ENCODE data around the gene UVRAG.

DNA sequence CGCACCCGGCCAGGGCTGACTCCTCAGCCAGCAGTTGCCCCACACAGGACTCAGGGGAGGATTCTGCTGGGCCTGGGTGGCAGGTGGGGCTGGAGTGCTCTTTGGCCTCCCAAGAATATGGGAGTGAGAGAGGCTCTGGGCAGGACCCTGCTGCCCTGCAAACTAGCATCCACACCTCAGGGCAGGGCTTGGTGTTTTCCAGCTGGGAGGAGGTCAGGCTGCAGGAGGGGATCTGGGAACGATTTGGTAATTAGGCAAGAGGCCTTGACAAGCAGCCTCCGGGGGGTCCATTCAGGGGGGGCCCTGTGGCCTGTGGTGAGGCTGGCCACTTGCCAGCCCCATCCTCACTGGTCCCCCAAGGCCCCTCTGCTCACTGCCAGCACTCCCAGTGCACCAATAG lies 355.5 kb downstream of the UVRAG start:
- TF ChIP-seq, protein P1, sequence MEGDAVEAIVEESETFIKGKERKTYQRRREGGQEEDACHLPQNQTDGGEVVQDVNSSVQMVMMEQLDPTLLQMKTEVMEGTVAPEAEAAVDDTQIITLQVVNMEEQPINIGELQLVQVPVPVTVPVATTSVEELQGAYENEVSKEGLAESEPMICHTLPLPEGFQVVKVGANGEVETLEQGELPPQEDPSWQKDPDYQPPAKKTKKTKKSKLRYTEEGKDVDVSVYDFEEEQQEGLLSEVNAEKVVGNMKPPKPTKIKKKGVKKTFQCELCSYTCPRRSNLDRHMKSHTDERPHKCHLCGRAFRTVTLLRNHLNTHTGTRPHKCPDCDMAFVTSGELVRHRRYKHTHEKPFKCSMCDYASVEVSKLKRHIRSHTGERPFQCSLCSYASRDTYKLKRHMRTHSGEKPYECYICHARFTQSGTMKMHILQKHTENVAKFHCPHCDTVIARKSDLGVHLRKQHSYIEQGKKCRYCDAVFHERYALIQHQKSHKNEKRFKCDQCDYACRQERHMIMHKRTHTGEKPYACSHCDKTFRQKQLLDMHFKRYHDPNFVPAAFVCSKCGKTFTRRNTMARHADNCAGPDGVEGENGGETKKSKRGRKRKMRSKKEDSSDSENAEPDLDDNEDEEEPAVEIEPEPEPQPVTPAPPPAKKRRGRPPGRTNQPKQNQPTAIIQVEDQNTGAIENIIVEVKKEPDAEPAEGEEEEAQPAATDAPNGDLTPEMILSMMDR (IDR thresholded peaks at IDR 0.05) = no peak
- no peak for TF ChIP-seq POLR2A (IDR thresholded peaks at IDR 0.05)

All from ovary (tissue), 3 donors.